ENCODE results near the gene ADK.

The ADK gene

DNA sequence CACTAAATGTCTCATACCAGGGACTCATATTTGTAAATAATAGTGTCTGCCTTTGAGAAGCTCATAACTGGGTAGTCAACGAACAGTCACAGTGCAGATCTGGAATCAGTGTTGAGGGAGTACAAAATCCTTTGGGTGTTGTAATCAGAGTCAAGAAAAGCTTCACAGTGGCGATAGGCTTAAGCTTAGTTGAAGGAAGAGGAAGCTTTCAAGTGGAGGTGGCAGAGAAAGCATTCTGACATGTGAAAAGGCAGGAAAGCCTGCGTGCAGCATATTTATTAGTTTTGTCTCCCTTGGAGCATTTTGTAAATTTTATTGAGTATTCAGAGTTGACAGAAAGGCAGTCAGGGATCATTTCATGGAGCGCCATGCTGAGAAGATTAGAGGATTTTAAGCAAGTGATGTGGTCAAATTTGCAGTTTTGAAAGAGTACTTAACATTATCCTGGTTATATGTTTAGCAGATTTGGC, 104.9 kb downstream of the ADK start:
- Histone ChIP-seq H3K9ac (ENCODE audit: low read depth, low read length) (no peak overlapping the region), H3K36me3 (ENCODE audit: control insufficient read depth, insufficient read depth, low read length) (no peaks in the 10 kb centered on the region), H3K4me1 (ENCODE audit: control insufficient read depth, insufficient read depth, low read length) (peaks cover 19% of the 10 kb centered on the region), H3K4me3 (ENCODE audit: low read depth, low read length) (no peak overlapping the region), H3K9me3 (ENCODE audit: control insufficient read depth, insufficient read depth, low read length) (no peaks in the 10 kb centered on the region), H3K27me3 (ENCODE audit: control insufficient read depth, insufficient read depth, low read length) (no peaks in the 10 kb centered on the region)

DNA sequence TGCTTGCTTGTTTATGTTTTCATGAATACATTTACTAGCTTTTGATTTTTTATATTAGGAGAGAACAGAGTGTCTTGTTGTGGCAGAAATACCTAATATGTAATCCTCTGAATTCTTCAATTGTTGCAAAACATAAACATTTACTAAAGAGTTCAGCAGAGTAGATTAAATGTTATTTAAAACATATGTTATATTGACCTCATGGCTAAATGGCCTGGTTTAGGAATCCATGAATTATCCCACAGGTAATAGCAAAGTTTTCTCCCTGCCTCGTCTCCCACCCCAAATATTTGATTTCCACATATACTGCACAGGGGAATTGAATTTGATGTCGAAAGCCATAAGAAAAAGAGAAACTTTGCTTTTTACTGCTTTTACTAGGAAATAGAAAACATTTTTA, 111.8 kb downstream of the ADK start:
- H3K9me3 ChIP-seq (ENCODE audit: control insufficient read depth, insufficient read depth, low read length) = no peaks in the 10 kb centered on the region
- no peaks in the 10 kb centered on the region for H3K27me3 ChIP-seq (ENCODE audit: control insufficient read depth, insufficient read depth, low read length)
- H3K4me1 ChIP-seq (ENCODE audit: control insufficient read depth, insufficient read depth, low read length) = peaks cover 3% of the 10 kb centered on the region
- no peak overlapping the region for H3K9ac ChIP-seq (ENCODE audit: low read depth, low read length)
- H3K36me3 ChIP-seq (ENCODE audit: control insufficient read depth, insufficient read depth, low read length) = no peaks in the 10 kb centered on the region
- H3K4me3 ChIP-seq (ENCODE audit: low read depth, low read length) = no peak overlapping the region

GRCh38 chr10:74263996-74264395, 113.0 kb downstream of the ADK start:
- Histone ChIP-seq H3K4me3 (ENCODE audit: low read depth, low read length) (no peak overlapping the region), H3K27me3 (ENCODE audit: control insufficient read depth, insufficient read depth, low read length) (no peaks in the 10 kb centered on the region), H3K4me1 (ENCODE audit: control insufficient read depth, insufficient read depth, low read length) (no peaks in the 10 kb centered on the region), H3K9me3 (ENCODE audit: control insufficient read depth, insufficient read depth, low read length) (no peaks in the 10 kb centered on the region), H3K9ac (ENCODE audit: low read depth, low read length) (no peak overlapping the region), H3K36me3 (ENCODE audit: control insufficient read depth, insufficient read depth, low read length) (no peaks in the 10 kb centered on the region)

- H3K9me3 ChIP-seq (ENCODE audit: control insufficient read depth, insufficient read depth, low read length) = no peaks in the 10 kb centered on the region
- H3K27me3 ChIP-seq (ENCODE audit: control insufficient read depth, insufficient read depth, low read length) = no peaks in the 10 kb centered on the region
- no peaks in the 10 kb centered on the region for H3K36me3 ChIP-seq (ENCODE audit: control insufficient read depth, insufficient read depth, low read length)
- H3K4me1 ChIP-seq (ENCODE audit: control insufficient read depth, insufficient read depth, low read length) = no peaks in the 10 kb centered on the region
- H3K4me3 ChIP-seq (ENCODE audit: low read depth, low read length) = no peak overlapping the region
- H3K9ac ChIP-seq (ENCODE audit: low read depth, low read length) = no peak overlapping the region
These were observed 121.3 kb downstream of the ADK start for GRCh38 chr10:74272288-74272687.

DNA sequence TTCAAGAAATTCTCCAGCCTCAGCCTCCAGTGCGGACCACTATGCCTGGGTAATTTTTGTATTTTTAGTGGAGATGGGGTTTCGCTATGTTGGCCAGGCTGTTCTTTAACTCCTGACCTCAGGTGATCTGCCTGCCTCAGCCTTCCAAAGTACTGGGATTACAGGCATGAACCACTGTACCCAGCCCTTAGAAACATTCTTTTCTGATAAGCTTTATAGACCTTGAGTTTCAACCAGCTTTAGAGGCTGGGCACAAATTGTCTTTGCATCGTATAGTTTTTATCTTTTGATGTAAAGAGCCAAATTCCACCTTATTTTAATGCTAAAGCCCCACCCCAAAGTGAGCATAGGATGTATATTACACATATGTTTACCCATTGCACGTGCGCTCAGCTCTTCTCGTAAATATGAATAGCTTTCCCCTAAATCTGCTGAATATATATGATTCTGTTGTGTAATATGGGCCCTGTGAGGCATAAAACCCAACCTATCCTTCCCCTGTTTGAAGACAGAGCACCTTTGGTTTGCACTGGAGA, 124.8 kb downstream of the ADK start:
- Histone ChIP-seq H3K4me3 (ENCODE audit: low read depth, low read length) (no peak overlapping the region), H3K36me3 (ENCODE audit: control insufficient read depth, insufficient read depth, low read length) (no peaks in the 10 kb centered on the region), H3K27me3 (ENCODE audit: control insufficient read depth, insufficient read depth, low read length) (no peaks in the 10 kb centered on the region), H3K9me3 (ENCODE audit: control insufficient read depth, insufficient read depth, low read length) (no peaks in the 10 kb centered on the region), H3K4me1 (ENCODE audit: control insufficient read depth, insufficient read depth, low read length) (no peaks in the 10 kb centered on the region), H3K9ac (ENCODE audit: low read depth, low read length) (no peak overlapping the region)

DNA sequence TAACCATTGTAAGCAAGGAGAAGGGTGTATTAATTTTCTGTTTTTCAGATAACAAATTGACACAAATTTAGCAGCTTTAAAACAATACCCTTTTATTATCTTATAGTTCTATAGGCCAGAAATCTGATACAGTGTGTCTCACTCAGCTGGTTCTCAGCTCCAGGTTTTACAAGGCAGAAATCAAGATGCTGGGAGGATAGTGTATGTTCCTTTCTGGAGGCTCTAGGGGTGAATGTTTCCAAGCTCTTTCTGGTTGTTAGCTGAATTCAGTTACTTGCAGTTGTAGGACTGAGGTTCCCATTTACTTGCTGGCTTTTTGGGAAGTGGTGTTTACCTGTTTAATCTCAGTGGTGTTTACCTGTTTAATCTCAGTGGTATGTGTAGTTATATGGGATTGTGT, 125.4 kb downstream of the ADK start:
- no peak overlapping the region for H3K9ac ChIP-seq (ENCODE audit: low read depth, low read length)
- no peaks in the 10 kb centered on the region for H3K36me3 ChIP-seq (ENCODE audit: control insufficient read depth, insufficient read depth, low read length)
- no peaks in the 10 kb centered on the region for H3K27me3 ChIP-seq (ENCODE audit: control insufficient read depth, insufficient read depth, low read length)
- no peak overlapping the region for H3K4me3 ChIP-seq (ENCODE audit: low read depth, low read length)
- no peaks in the 10 kb centered on the region for H3K4me1 ChIP-seq (ENCODE audit: control insufficient read depth, insufficient read depth, low read length)
- no peaks in the 10 kb centered on the region for H3K9me3 ChIP-seq (ENCODE audit: control insufficient read depth, insufficient read depth, low read length)

GRCh38 chr10:74282151-74282847, 131.3 kb downstream of the ADK start:
- Histone ChIP-seq H3K4me3 (ENCODE audit: low read depth, low read length) (no peak overlapping the region), H3K9ac (ENCODE audit: low read depth, low read length) (no peak overlapping the region), H3K27me3 (ENCODE audit: control insufficient read depth, insufficient read depth, low read length) (no peaks in the 10 kb centered on the region), H3K4me1 (ENCODE audit: control insufficient read depth, insufficient read depth, low read length) (no peaks in the 10 kb centered on the region), H3K9me3 (ENCODE audit: control insufficient read depth, insufficient read depth, low read length) (no peaks in the 10 kb centered on the region), H3K36me3 (ENCODE audit: control insufficient read depth, insufficient read depth, low read length) (no peaks in the 10 kb centered on the region)

GRCh38 chr10:74282848-74283210, 131.8 kb downstream of the ADK start:
- no peaks in the 10 kb centered on the region for H3K9me3 ChIP-seq (ENCODE audit: control insufficient read depth, insufficient read depth, low read length)
- no peaks in the 10 kb centered on the region for H3K27me3 ChIP-seq (ENCODE audit: control insufficient read depth, insufficient read depth, low read length)
- H3K4me3 ChIP-seq (ENCODE audit: low read depth, low read length) = no peak overlapping the region
- H3K4me1 ChIP-seq (ENCODE audit: control insufficient read depth, insufficient read depth, low read length) = no peaks in the 10 kb centered on the region
- H3K9ac ChIP-seq (ENCODE audit: low read depth, low read length) = no peak overlapping the region
- H3K36me3 ChIP-seq (ENCODE audit: control insufficient read depth, insufficient read depth, low read length) = no peaks in the 10 kb centered on the region

- no peaks in the 10 kb centered on the region for H3K9me3 ChIP-seq (ENCODE audit: control insufficient read depth, insufficient read depth, low read length)
- no peak overlapping the region for H3K9ac ChIP-seq (ENCODE audit: low read depth, low read length)
- no peak overlapping the region for H3K4me3 ChIP-seq (ENCODE audit: low read depth, low read length)
- no peaks in the 10 kb centered on the region for H3K36me3 ChIP-seq (ENCODE audit: control insufficient read depth, insufficient read depth, low read length)
- no peaks in the 10 kb centered on the region for H3K27me3 ChIP-seq (ENCODE audit: control insufficient read depth, insufficient read depth, low read length)
- no peaks in the 10 kb centered on the region for H3K4me1 ChIP-seq (ENCODE audit: control insufficient read depth, insufficient read depth, low read length)
These were observed 138.2 kb downstream of the ADK start for GRCh38 chr10:74289188-74289587.

DNA sequence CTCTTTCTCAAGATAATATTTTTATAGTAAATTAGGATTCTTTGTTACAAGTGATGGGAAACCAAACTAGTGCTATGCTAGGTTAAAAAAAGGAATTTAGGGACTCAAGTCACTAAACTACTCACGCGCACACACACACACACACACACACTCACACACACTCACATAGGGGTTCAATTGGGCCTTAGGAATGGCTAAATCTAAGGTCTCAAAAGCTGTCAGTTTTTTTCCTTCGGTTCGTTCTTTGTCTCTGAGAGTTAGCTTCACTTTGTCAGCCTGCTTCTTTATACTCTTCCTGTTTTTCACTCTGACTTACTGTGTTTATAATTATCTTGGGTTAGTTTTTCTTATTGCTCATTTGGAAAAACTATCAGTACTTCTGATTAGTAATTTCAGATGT, 138.9 kb downstream of the ADK start:
- Histone ChIP-seq H3K4me1 (ENCODE audit: control insufficient read depth, insufficient read depth, low read length) (no peaks in the 10 kb centered on the region), H3K4me3 (ENCODE audit: low read depth, low read length) (no peak overlapping the region), H3K36me3 (ENCODE audit: control insufficient read depth, insufficient read depth, low read length) (no peaks in the 10 kb centered on the region), H3K9me3 (ENCODE audit: control insufficient read depth, insufficient read depth, low read length) (no peaks in the 10 kb centered on the region), H3K9ac (ENCODE audit: low read depth, low read length) (no peak overlapping the region), H3K27me3 (ENCODE audit: control insufficient read depth, insufficient read depth, low read length) (no peaks in the 10 kb centered on the region)

DNA sequence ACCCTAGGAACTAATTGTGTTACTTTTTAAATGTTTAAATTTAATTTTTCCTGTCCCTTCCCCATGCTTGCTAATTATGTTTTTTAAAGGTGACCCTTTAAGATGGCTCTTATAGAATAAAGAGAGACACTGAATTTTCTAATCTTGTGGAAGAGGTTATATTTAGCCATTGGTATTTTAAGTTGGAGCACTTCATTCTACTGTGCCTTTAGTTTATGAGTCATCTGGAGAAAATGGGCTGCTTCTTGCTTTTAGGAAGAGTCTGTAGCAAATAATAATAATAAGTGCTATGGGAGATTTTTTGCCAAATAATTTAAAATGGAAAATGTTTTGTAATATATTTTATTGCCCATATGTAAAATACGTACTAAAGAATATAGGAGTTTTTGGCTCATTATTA, 139.7 kb downstream of the ADK start:
- Histone ChIP-seq H3K9me3 (ENCODE audit: control insufficient read depth, insufficient read depth, low read length) (no peaks in the 10 kb centered on the region), H3K4me1 (ENCODE audit: control insufficient read depth, insufficient read depth, low read length) (no peaks in the 10 kb centered on the region), H3K36me3 (ENCODE audit: control insufficient read depth, insufficient read depth, low read length) (no peaks in the 10 kb centered on the region), H3K4me3 (ENCODE audit: low read depth, low read length) (no peak overlapping the region), H3K9ac (ENCODE audit: low read depth, low read length) (no peak overlapping the region), H3K27me3 (ENCODE audit: control insufficient read depth, insufficient read depth, low read length) (no peaks in the 10 kb centered on the region)

- H3K27me3 ChIP-seq (ENCODE audit: control insufficient read depth, insufficient read depth, low read length) = no peaks in the 10 kb centered on the region
- no peaks in the 10 kb centered on the region for H3K36me3 ChIP-seq (ENCODE audit: control insufficient read depth, insufficient read depth, low read length)
- no peaks in the 10 kb centered on the region for H3K9me3 ChIP-seq (ENCODE audit: control insufficient read depth, insufficient read depth, low read length)
- H3K4me3 ChIP-seq (ENCODE audit: low read depth, low read length) = no peak overlapping the region
- no peaks in the 10 kb centered on the region for H3K4me1 ChIP-seq (ENCODE audit: control insufficient read depth, insufficient read depth, low read length)
- no peak overlapping the region for H3K9ac ChIP-seq (ENCODE audit: low read depth, low read length)
These were observed 141.9 kb downstream of the ADK start for GRCh38 chr10:74292871-74293427.

Measured in iPS-15b (cell line).